Memory B cell (primary cell): Measurements from ENCODE around the gene BBS2.

Experiments
- ATAC-seq: fragments of 150-1000 bp; cut with Tn5 transposase; 2 replicates; pipeline ENCODE4 v1.10.0; 2021; ENCODE audit warnings: low read depth, mild to moderate bottlenecking, moderate library complexity
- DNase-seq, 2 donors: peaks; one replicate each; pipeline ENCODE4 v3.0.0; 2022; ENCODE audit warnings: low spot score in 2 of 2
- H3K27ac Mint-ChIP-seq: one replicate; pipeline ENCODE4 v1.8.0; 2022; ENCODE audit warnings: mild to moderate bottlenecking, moderate library complexity, mixed read lengths
- H3K27me3 Mint-ChIP-seq: one replicate; pipeline ENCODE4 v1.8.0; 2022; ENCODE audit warnings: mixed read lengths
- H3K36me3 Mint-ChIP-seq: one replicate; pipeline ENCODE4 v1.8.0; 2022; ENCODE audit warnings: mild to moderate bottlenecking, mixed read lengths
- H3K4me1 Mint-ChIP-seq: one replicate; pipeline ENCODE4 v1.8.0; 2022; ENCODE audit warnings: mixed read lengths
- H3K4me3 Mint-ChIP-seq: one replicate; pipeline ENCODE4 v1.8.0; 2022; ENCODE audit warnings: mild to moderate bottlenecking, moderate library complexity, mixed read lengths
- H3K9me3 Mint-ChIP-seq: one replicate; pipeline ENCODE4 v1.8.0; 2022; ENCODE audit warnings: mixed read lengths

Gene BBS2

GRCh38 chr16:56450275-56450985 lies 69.4 kb downstream of the BBS2 start:
- H3K9me3 Mint-ChIP-seq: no peaks in the 10 kb centered on the region
- H3K27me3 Mint-ChIP-seq: no peaks in the 10 kb centered on the region
- no peak for ATAC-seq
- peak overlapping the region; percentile 85 for H3K27ac Mint-ChIP-seq
- H3K4me1 Mint-ChIP-seq: peaks cover 22% of the 10 kb centered on the region
- H3K36me3 Mint-ChIP-seq: peaks cover 7% of the 10 kb centered on the region
- no peak for DNase-seq
- H3K4me3 Mint-ChIP-seq: peak overlapping the region; percentile 95

GRCh38 chr16:56448005-56448404 lies 71.8 kb downstream of the BBS2 start:
- Mint-ChIP-seq H3K27ac (no peak overlapping the region), H3K27me3 (no peaks in the 10 kb centered on the region), H3K4me3 (no peak overlapping the region), H3K9me3 (no peaks in the 10 kb centered on the region), H3K36me3 (peaks cover 6% of the 10 kb centered on the region), H3K4me1 (peaks cover 19% of the 10 kb centered on the region)
- no peak for ATAC-seq
- no peak for DNase-seq

- H3K9me3 Mint-ChIP-seq: no peaks in the 10 kb centered on the region
- no peak for ATAC-seq
- no peak for DNase-seq
- peaks cover 15% of the 10 kb centered on the region for H3K4me1 Mint-ChIP-seq
- H3K4me3 Mint-ChIP-seq: no peak overlapping the region
- peaks cover 11% of the 10 kb centered on the region for H3K36me3 Mint-ChIP-seq
- no peak overlapping the region for H3K27ac Mint-ChIP-seq
- no peaks in the 10 kb centered on the region for H3K27me3 Mint-ChIP-seq
These were observed 72.5 kb downstream of the BBS2 start for GRCh38 chr16:56447286-56447685.

- no peak overlapping the region for H3K4me3 Mint-ChIP-seq
- H3K36me3 Mint-ChIP-seq: peaks cover 22% of the 10 kb centered on the region
- H3K27me3 Mint-ChIP-seq: no peaks in the 10 kb centered on the region
- no peaks in the 10 kb centered on the region for H3K4me1 Mint-ChIP-seq
- no peaks in the 10 kb centered on the region for H3K9me3 Mint-ChIP-seq
- DNase-seq (no peak), ATAC-seq (no peak)
- no peak overlapping the region for H3K27ac Mint-ChIP-seq
These were observed 81.8 kb downstream of the BBS2 start for GRCh38 chr16:56438038-56438437.

GRCh38 chr16:56436258-56436657 lies 83.6 kb downstream of the BBS2 start:
- DNase-seq (no peak), ATAC-seq (no peak)
- Mint-ChIP-seq H3K36me3 (peaks cover 17% of the 10 kb centered on the region), H3K4me3 (no peak overlapping the region), H3K27ac (no peak overlapping the region), H3K27me3 (no peaks in the 10 kb centered on the region), H3K9me3 (no peaks in the 10 kb centered on the region), H3K4me1 (no peaks in the 10 kb centered on the region)
